ENCODE data around the gene MRI1. TPM values are rescaled to one million over a fixed set of nuclear protein-coding genes. Genes with fewer than 3 reads are reported as not detected.

MRI1 gene
- total RNA-seq, 4 donors from 2014 or later: 51.5 to 122 (median 69.6) TPM

DNA sequence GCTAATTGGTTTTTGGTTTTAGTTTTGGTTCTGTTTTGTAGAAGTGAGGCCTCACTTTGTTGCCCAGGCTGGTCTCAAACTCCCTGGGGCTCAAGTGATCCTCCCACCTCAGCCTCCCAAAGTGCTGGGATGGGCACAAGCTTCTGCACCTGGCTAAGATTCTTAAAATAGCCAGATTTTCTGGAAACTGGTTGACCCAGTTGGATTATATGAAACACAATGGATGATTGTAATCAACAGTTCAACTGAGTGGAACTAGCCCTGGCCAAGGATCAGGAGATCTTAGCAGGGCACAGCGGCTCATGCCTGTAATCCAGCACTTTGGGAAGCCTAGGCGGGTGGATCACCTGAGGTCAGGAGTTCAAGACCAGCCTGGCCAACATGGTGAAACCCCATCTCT, 29.6 kb upstream of the MRI1 start:
- H3K9me3 ChIP-seq: no peaks in the 10 kb centered on the region
- H3K27ac ChIP-seq: peak overlapping the region; percentile 48
- DNase-seq (ENCODE audit: low spot score in 2 of 2): no peak
- H3K36me3 ChIP-seq: no peaks in the 10 kb centered on the region
- no peak overlapping the region for H3K4me3 ChIP-seq
- WGBS: 79% methylated on average over 2 of the region's 2 CpGs
- H3K4me1 ChIP-seq: peaks cover 18% of the 10 kb centered on the region
- no peaks in the 10 kb centered on the region for H3K27me3 ChIP-seq
- TF ChIP-seq POLR2A (IDR thresholded peaks at IDR 0.05) (no peak), EP300 (IDR thresholded peaks at IDR 0.05) (no peak), POLR2AphosphoS5 (IDR thresholded peaks at IDR 0.05) (no peak)
- TF ChIP-seq, protein P1, sequence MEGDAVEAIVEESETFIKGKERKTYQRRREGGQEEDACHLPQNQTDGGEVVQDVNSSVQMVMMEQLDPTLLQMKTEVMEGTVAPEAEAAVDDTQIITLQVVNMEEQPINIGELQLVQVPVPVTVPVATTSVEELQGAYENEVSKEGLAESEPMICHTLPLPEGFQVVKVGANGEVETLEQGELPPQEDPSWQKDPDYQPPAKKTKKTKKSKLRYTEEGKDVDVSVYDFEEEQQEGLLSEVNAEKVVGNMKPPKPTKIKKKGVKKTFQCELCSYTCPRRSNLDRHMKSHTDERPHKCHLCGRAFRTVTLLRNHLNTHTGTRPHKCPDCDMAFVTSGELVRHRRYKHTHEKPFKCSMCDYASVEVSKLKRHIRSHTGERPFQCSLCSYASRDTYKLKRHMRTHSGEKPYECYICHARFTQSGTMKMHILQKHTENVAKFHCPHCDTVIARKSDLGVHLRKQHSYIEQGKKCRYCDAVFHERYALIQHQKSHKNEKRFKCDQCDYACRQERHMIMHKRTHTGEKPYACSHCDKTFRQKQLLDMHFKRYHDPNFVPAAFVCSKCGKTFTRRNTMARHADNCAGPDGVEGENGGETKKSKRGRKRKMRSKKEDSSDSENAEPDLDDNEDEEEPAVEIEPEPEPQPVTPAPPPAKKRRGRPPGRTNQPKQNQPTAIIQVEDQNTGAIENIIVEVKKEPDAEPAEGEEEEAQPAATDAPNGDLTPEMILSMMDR (IDR thresholded peaks at IDR 0.05): no peak

DNA sequence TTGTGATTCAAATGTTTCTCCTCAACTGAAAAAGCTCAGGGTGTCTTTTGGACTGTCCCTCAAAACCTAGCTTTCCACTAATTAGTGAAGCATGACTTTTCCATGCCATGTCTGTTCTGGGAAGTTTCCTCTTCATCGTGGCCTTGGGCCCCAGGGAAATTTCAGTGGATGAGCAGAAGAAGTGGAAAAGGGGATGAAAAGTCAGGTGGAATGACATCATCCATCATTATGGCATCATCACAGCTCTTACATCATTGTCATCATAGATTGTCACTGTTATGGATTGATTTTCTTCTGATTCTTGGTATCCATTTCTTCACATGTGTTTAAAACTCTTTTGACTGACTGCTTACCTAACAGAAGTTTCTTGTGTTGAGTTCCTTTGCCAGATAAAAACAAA, 26.2 kb upstream of the MRI1 start:
- Histone ChIP-seq H3K27ac (no peak overlapping the region), H3K27me3 (no peaks in the 10 kb centered on the region), H3K9me3 (no peaks in the 10 kb centered on the region), H3K4me1 (no peaks in the 10 kb centered on the region), H3K36me3 (no peaks in the 10 kb centered on the region), H3K4me3 (no peak overlapping the region)
- no peak for DNase-seq (ENCODE audit: low spot score in 2 of 2)
- 72% methylated on average over 1 of the region's 1 CpG for WGBS
- no peak for TF ChIP-seq POLR2AphosphoS5 (IDR thresholded peaks at IDR 0.05)
- no peak for TF ChIP-seq POLR2A (IDR thresholded peaks at IDR 0.05)
- TF ChIP-seq, protein P1 (IDR thresholded peaks at IDR 0.05): no peak
- TF ChIP-seq EP300 (IDR thresholded peaks at IDR 0.05): no peak

DNA sequence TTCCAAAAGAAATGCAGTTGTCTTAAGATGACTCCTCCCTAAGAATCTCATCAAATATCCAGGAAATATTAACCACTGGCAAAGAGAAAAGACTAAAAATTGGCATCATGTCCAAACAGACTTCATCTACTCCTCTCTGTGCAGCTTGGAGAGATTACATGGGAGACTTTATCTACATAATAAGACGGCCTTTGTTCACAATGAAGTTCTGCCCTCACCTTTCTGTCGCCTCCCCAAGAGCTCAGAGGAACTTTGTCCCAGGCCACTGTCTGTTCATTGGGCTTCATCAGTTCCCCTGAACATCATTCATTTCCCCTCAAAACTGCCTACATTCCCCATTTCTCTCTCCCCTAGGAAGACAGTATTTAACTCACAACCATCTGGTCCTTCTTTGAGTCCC, 22.4 kb upstream of the MRI1 start:
- Histone ChIP-seq H3K4me1 (no peaks in the 10 kb centered on the region), H3K27me3 (no peaks in the 10 kb centered on the region), H3K27ac (no peak overlapping the region), H3K36me3 (no peaks in the 10 kb centered on the region), H3K9me3 (no peaks in the 10 kb centered on the region), H3K4me3 (no peak overlapping the region)
- no peak for DNase-seq (ENCODE audit: low spot score in 2 of 2)
- TF ChIP-seq POLR2AphosphoS5 (IDR thresholded peaks at IDR 0.05) (no peak), EP300 (IDR thresholded peaks at IDR 0.05) (no peak)
- WGBS: 83% methylated on average over 2 of the region's 2 CpGs

DNA sequence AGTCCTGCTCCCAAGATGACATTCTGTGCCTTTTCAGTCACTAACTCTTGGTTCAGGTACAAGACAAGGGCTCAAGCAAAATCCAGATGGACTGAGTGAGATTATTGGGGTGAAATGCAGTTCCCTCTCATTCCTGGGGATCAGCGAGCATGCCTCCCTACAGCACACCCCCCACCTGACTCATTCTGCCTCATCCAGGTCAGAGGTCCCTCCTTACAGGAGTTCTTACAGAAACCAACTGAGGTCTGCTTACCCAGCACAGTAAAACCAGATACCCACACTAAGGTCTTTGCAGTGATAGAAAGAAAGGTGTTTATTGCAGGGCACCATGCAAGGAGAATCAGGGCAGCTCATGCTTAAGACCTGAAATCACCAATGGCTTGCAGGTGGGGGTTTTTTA, 21.6 kb upstream of the MRI1 start:
- 79% methylated on average over 1 of the region's 1 CpG for WGBS
- Histone ChIP-seq H3K27ac (no peak overlapping the region), H3K9me3 (no peaks in the 10 kb centered on the region), H3K36me3 (no peaks in the 10 kb centered on the region), H3K4me1 (no peaks in the 10 kb centered on the region), H3K4me3 (no peak overlapping the region), H3K27me3 (no peaks in the 10 kb centered on the region)
- TF ChIP-seq, protein P1 (IDR thresholded peaks at IDR 0.05): no peak
- TF ChIP-seq EP300 (IDR thresholded peaks at IDR 0.05): no peak
- TF ChIP-seq POLR2A (IDR thresholded peaks at IDR 0.05): no peak
- no peak for TF ChIP-seq POLR2AphosphoS5 (IDR thresholded peaks at IDR 0.05)
- DNase-seq (ENCODE audit: low spot score in 2 of 2): no peak

DNA sequence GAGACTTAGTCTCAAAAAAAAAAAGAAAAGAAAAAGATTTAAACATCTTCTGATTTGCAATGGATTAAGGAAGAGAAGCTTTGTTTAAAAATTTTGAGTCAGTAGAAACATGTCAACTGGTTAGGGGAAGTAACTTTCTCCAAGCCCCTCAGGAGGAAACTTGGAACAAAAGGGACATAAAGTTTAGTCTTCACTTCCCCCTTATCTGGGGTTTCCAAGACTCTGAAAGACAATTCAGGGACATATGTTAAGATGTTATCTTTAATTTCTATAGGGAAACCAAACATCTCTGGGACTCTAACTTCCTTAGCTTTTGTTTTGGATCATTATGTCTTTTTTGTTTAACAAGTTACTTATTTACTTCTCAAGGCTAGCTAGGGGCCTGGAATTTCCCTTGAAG, 20.1 kb upstream of the MRI1 start:
- TF ChIP-seq POLR2A (IDR thresholded peaks at IDR 0.05): no peak
- no peak for TF ChIP-seq EP300 (IDR thresholded peaks at IDR 0.05)
- TF ChIP-seq POLR2AphosphoS5 (IDR thresholded peaks at IDR 0.05): no peak
- TF ChIP-seq, protein P1 (IDR thresholded peaks at IDR 0.05): no peak
- no peak overlapping the region for H3K27ac ChIP-seq

DNA sequence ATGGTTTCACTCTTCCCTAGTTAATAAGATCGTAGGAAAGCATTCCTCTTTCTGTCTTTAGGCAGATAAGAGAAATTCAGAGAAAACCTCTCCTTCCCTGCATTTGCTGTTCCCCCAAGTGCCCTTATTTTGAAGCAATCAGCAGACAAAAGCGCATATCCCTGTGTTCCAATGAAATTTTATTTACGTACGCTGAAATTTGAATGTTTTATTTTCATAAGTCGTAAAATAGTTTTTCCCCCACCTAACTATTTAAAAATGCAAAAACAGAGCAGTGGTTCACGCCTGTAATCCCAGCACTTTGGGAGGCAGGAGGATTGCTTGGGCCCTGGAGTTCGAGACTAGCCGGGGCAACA, 17.2 kb upstream of the MRI1 start:
- peak overlapping the region; percentile 92 for H3K4me3 ChIP-seq
- peak overlapping the region; percentile 92 for H3K27ac ChIP-seq
- WGBS: 91% methylated on average over 8 of the region's 8 CpGs
- no peaks in the 10 kb centered on the region for H3K27me3 ChIP-seq
- no peaks in the 10 kb centered on the region for H3K9me3 ChIP-seq
- no peak for DNase-seq (ENCODE audit: low spot score in 2 of 2)
- H3K36me3 ChIP-seq: peaks cover 7% of the 10 kb centered on the region
- TF ChIP-seq, protein P1 (IDR thresholded peaks at IDR 0.05): no peak
- TF ChIP-seq EP300 (IDR thresholded peaks at IDR 0.05) (no peak), POLR2AphosphoS5 (IDR thresholded peaks at IDR 0.05) (no peak), POLR2A (IDR thresholded peaks at IDR 0.05) (no peak)
- H3K4me1 ChIP-seq: peaks cover 16% of the 10 kb centered on the region

More for the DNA sequence above, 20.1 kb upstream of the MRI1 start:
- Histone ChIP-seq H3K27me3 (no peaks in the 10 kb centered on the region), H3K4me3 (no peak overlapping the region), H3K4me1 (peaks cover 11% of the 10 kb centered on the region), H3K36me3 (no peaks in the 10 kb centered on the region), H3K9me3 (no peaks in the 10 kb centered on the region)
- no peak for DNase-seq (ENCODE audit: low spot score in 2 of 2)

Data from suprapubic skin (tissue), 4 donors.